DND-41 (cell line): ENCODE results near the gene FOXI3.

Experiments used
- ATAC-seq: fragments of 200-7000 bp; cut with Tn5 transposase; 3 replicates; pipeline ENCODE4 v1.9.1; 2021; ENCODE audit warnings: low read depth; ENCODE audit not compliant: insufficient read depth
- DNase-seq: peaks from one replicate; pipeline ENCODE4 v3.0.0-alpha.2; 2020
- H2AFZ ChIP-seq: 2 replicates; pipeline ENCODE4 v1.6.0; 2012; ENCODE audit warnings: low read depth, low read length
- H3K27ac ChIP-seq: 2 replicates; pipeline ENCODE4 v1.5.1; 2012; ENCODE audit warnings: low read length, inconsistent platforms
- H3K27me3 ChIP-seq: fragments of 200-600 bp; sonication (generic); 2 replicates; pipeline ENCODE4 v1.6.0; 2012; ENCODE audit warnings: low read length, mild to moderate bottlenecking, inconsistent platforms; ENCODE audit not compliant: insufficient read depth, poor library complexity
- H3K36me3 ChIP-seq: 2 replicates; pipeline ENCODE4 v1.5.1; 2012; ENCODE audit warnings: low read length, inconsistent platforms; ENCODE audit not compliant: insufficient read depth
- H3K4me1 ChIP-seq: 2 replicates; pipeline ENCODE4 v1.5.1; 2012; ENCODE audit warnings: mild to moderate bottlenecking, low read length; ENCODE audit not compliant: insufficient read depth
- H3K4me2 ChIP-seq: 2 replicates; pipeline ENCODE4 v1.6.0; 2012; ENCODE audit warnings: mild to moderate bottlenecking, moderate library complexity, low read length, inconsistent platforms; ENCODE audit not compliant: insufficient read depth
- H3K4me3 ChIP-seq, 2 experiments: fragments of 200-600 bp in 1 of 2; shearing (Covaris generic) in 1 of 2; 2 replicates each; pipeline ENCODE4 v1.5.1; 2012 to 2016; ENCODE audit warnings: inconsistent platforms in 2 of 2, low read length in 2 of 2, mild to moderate bottlenecking in 2 of 2, low read depth in 1 of 2, moderate library complexity in 1 of 2
- H3K79me2 ChIP-seq: 2 replicates; pipeline ENCODE4 v1.6.0; 2012; ENCODE audit warnings: low read length, inconsistent platforms; ENCODE audit not compliant: insufficient read depth
- H3K9ac ChIP-seq: 2 replicates; pipeline ENCODE4 v1.6.0; 2012; ENCODE audit warnings: low read depth, mild to moderate bottlenecking, inconsistent platforms, low read length, moderate library complexity
- H3K9me3 ChIP-seq: 2 replicates; pipeline ENCODE4 v1.5.1; 2012; ENCODE audit warnings: low read length, moderate library complexity, mild to moderate bottlenecking, inconsistent platforms; ENCODE audit not compliant: insufficient read depth, severe bottlenecking
- H4K20me1 ChIP-seq: 2 replicates; pipeline ENCODE4 v1.6.0; 2012; ENCODE audit warnings: low read length; ENCODE audit not compliant: insufficient read depth
- EZH2 ChIP-seq: IDR thresholded peaks from 3 replicates; pipeline ENCODE4 v1.6.1; 2012; ENCODE audit warnings: borderline replicate concordance, low read depth, mild to moderate bottlenecking, moderate library complexity, low read length, inconsistent platforms; ENCODE audit not compliant: severe bottlenecking
- TF ChIP-seq, protein P1 (sequence below): IDR thresholded peaks from 2 replicates; pipeline ENCODE4 v1.5.1; 2012; ENCODE audit warnings: borderline replicate concordance, low read length, moderate library complexity, mild to moderate bottlenecking; ENCODE audit not compliant: poor library complexity, severe bottlenecking; ENCODE audit errors: extremely low read depth

Gene FOXI3

DNA sequence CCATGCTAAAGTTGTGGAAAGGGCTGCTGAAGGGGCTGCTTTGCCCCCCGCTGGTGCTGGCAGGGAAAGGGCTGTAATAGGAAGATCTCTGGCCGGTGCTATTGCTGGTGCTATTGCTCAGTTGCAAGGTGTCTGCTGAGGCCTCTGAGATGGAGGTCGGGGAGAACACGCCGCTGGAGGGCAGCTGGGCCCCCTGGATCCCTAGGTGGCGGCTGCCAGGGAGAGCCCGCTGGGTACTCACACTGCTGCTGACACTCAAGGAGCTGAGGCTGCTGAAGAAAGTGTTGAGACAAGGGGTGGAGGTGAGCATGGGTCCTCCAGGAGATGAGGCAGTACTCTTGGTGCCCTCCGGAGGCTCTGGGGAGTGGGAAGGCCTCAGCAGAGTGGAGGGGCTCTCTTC, 4.2 kb downstream of the FOXI3 start:
- Histone ChIP-seq H3K79me2 (no peaks in the 10 kb centered on the region), H4K20me1 (no peaks in the 10 kb centered on the region), H3K27me3 (no peaks in the 10 kb centered on the region), H3K9me3 (no peaks in the 10 kb centered on the region), H2AFZ (no peak overlapping the region), H3K4me2 (no peak overlapping the region), H3K4me3 (no peak overlapping the region), H3K9ac (no peak overlapping the region), H3K27ac (no peak overlapping the region), H3K36me3 (no peaks in the 10 kb centered on the region), H3K4me1 (no peaks in the 10 kb centered on the region)
- DNase-seq (no peak), ATAC-seq (no peak)
- TF ChIP-seq EZH2 = no peak
- TF ChIP-seq, protein P1, sequence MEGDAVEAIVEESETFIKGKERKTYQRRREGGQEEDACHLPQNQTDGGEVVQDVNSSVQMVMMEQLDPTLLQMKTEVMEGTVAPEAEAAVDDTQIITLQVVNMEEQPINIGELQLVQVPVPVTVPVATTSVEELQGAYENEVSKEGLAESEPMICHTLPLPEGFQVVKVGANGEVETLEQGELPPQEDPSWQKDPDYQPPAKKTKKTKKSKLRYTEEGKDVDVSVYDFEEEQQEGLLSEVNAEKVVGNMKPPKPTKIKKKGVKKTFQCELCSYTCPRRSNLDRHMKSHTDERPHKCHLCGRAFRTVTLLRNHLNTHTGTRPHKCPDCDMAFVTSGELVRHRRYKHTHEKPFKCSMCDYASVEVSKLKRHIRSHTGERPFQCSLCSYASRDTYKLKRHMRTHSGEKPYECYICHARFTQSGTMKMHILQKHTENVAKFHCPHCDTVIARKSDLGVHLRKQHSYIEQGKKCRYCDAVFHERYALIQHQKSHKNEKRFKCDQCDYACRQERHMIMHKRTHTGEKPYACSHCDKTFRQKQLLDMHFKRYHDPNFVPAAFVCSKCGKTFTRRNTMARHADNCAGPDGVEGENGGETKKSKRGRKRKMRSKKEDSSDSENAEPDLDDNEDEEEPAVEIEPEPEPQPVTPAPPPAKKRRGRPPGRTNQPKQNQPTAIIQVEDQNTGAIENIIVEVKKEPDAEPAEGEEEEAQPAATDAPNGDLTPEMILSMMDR = no peak

DNA sequence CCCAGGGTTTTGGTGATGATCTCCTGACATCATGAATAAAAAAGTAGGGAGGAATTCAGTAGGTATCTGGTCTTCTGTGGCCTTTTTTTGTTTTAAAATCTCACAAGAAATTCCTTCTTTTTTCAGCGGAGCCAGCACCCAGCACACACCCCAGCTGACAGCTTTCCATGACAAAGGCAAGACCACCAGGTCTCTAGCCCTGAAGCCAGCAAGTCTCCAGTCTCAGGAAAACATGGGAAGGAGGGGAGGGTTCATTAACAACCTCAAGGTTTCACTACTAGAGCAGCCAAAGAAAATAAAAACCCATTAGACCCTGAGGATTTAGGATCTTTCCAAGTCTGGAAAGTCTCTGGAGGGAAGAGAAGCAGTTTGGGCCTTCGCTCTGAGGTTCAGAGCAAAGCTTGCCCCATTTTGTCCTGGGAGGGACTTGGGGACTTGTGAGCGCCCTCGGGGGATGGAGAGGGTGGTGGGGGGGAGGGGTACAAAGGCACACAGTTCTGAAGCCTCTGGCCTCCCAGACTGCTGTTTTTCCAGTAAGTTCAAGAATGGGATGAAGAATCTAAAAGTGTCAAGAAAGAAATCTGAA, 9.0 kb downstream of the FOXI3 start:
- TF ChIP-seq, protein P1 = no peak
- TF ChIP-seq EZH2 = no peak
- Histone ChIP-seq H3K4me3 (no peak overlapping the region), H3K27ac (no peak overlapping the region), H3K79me2 (no peaks in the 10 kb centered on the region), H4K20me1 (no peaks in the 10 kb centered on the region), H3K36me3 (no peaks in the 10 kb centered on the region), H3K9me3 (no peaks in the 10 kb centered on the region), H3K9ac (no peak overlapping the region), H2AFZ (no peak overlapping the region), H3K27me3 (peaks cover 12% of the 10 kb centered on the region), H3K4me2 (no peak overlapping the region), H3K4me1 (no peaks in the 10 kb centered on the region)
- no peak for ATAC-seq
- no peak for DNase-seq

DNA sequence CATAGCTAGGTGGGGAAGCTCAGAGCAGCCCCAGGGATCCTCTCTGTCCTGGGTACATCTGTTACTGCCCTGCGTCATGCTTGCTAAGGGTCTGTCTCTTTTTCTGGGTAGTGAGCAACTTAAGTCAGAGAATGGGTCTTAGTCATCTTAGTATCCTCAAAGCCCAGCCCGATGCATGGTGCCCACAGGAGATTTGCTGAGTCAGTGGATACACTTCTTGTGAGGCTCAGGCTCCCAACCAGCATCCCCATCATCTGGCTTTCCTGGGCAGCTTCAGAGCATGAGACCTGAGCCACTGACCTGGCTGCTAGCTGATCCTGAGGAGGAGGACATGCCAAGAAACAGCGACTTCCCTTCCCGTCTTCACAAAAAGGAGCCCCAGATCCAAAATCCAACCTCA, 10.0 kb downstream of the FOXI3 start:
- no peak overlapping the region for H3K4me2 ChIP-seq
- DNase-seq (no peak), ATAC-seq (no peak)
- peaks cover 12% of the 10 kb centered on the region for H3K27me3 ChIP-seq
- no peak overlapping the region for H3K9ac ChIP-seq
- no peak for TF ChIP-seq EZH2
- TF ChIP-seq, protein P1 = no peak
- H3K4me1 ChIP-seq = no peaks in the 10 kb centered on the region
- H3K4me3 ChIP-seq = no peak overlapping the region
- no peaks in the 10 kb centered on the region for H3K9me3 ChIP-seq
- no peak overlapping the region for H2AFZ ChIP-seq
- no peaks in the 10 kb centered on the region for H3K36me3 ChIP-seq
- no peaks in the 10 kb centered on the region for H3K79me2 ChIP-seq
- H4K20me1 ChIP-seq = no peaks in the 10 kb centered on the region
- H3K27ac ChIP-seq = no peak overlapping the region

DNA sequence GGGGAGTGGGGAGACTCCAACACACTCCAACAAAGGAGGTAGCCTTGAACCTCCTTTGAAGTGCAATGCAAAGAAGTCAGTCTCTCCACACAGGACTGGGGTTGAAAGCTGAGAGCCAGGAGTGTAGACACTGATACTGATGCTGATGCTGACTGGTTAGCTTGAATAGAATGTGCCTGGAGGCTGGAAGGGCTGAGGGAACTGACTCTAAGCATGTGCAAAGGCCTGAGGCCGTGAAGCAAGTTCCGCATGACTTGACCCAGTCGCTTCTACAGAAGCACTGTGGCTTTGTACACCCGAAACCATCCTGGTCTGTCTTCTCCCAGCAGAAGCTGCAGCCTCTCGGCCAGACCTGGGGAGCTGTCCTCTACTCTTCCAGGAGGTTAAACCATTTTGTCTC, 10.4 kb downstream of the FOXI3 start:
- no peak for TF ChIP-seq EZH2
- TF ChIP-seq, protein P1 = no peak
- Histone ChIP-seq H3K4me3 (no peak overlapping the region), H3K9me3 (no peaks in the 10 kb centered on the region), H3K27ac (no peak overlapping the region), H2AFZ (no peak overlapping the region), H4K20me1 (no peaks in the 10 kb centered on the region), H3K4me2 (no peak overlapping the region), H3K4me1 (no peaks in the 10 kb centered on the region), H3K36me3 (no peaks in the 10 kb centered on the region), H3K27me3 (peaks cover 12% of the 10 kb centered on the region), H3K79me2 (no peaks in the 10 kb centered on the region), H3K9ac (no peak overlapping the region)
- no peak for ATAC-seq
- no peak for DNase-seq
